ENCODE data around the gene ABITRAM.

- no peak for TF ChIP-seq ZNF274 (IDR thresholded peaks at IDR 0.05; ENCODE audit: low read depth, low read length)
- TF ChIP-seq SUZ12 (IDR thresholded peaks at IDR 0.05; ENCODE audit: extremely low read depth, insufficient read depth, insufficient read length) = no peak
Observed at GRCh38 chr9:108933718-108934322, 380 bp upstream of the ABITRAM start, which contains the start of gene ELP1.

All from NT2/D1 (cell line).